HG03378 (cell line): Measurements from ENCODE around the gene H6PD.

Experiments used
- ATAC-seq: cut with Tn5 transposase; IDR thresholded peaks from one replicate; pipeline ENCODE4 v1.9.1; 2021; ENCODE audit warnings: mild to moderate bottlenecking, moderate library complexity; ENCODE audit not compliant: unreplicated experiment

The H6PD gene

DNA sequence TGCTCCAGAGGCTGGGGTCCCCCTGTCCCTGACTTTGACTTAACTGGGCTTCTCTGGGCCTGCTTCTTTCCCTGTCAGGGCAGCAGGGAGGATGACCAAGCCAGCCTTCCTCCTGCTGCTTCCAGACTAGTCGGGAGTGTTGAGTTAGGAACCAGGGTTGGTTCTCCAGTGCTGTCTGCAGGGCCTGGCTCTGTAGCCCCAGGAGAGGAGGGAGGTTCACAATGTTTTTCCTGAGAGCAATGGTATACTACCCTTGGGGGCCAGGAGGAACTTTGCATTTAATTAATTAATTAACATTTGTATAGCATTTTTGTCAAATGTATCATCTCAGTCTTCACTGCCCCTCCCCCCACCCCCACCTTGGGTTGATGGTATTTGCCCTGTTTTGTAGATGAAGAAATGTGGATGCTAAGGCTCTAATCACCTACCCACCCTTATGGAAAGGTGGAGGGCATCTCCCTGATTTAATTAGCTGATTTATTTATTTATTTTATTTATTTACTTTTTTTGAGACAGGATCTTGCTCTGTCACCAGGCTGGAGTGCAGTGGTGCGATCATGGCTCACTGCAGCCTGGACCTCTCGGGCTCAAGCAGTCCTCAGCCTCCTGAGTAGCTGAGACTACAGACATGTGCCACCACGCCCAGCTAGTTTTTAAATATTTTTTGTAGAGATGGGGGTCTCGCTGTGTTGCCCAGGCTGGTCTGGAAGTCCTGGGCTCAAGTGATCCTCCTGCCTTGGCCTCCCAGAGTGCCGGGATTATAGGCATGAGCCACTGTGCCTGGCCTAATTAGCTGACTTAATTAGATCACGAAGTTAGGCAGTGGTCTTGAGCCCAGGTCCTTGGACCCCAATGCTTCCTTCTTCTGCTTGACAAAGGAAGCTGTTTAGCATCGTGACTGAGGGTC lies 6.6 kb downstream of the H6PD start:
- no peak for ATAC-seq

DNA sequence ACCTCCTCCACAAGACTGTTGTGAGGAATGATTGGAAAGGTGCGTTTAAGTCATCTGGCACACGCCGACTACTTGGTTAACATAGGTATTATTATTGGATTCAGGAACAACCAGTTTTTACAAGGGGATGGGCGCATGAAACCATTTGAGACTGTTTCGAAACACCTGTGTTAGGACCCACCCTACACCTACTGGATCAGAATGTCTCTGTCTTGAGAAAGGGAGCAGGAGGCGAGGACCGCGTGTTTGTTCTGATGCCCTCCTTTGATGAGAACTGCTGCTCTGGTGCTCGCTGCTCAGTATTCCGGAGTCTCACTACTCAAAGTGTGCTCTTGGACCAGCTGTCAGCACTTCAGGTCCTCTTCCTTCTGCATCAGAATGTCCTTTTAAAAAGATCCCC lies 7.3 kb downstream of the H6PD start:
- ATAC-seq = no peak

DNA sequence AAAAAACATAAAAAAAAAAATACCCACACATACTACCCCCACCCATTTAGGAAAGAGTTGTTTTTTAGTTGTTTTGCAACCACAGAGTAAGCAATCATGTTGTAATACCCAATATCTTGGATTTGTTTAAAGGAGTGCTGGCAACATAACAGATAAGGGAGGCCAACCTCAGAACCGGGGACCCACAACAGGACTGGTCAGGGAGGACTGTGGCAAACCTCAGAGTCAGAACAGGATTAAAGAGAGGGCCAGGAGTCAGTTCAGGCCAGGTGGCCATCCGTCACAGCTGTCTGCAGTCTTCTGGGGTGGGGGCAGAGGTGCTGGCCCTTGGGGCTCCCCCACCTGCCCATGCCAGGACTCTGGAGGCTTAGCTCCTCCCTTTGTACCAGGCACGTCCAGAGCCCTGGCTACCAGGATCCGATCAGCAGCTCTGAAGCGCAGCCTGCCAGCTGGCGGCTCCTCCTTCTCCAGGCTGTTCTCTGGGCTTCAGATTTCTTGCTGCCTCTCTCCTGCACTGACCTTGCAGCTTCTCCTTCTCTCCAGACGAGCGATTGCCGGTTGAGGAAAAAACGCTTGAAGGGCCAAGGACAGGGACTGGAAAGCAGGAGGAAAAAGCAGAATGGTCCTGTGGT lies 7.9 kb downstream of the H6PD start:
- no peak for ATAC-seq

DNA sequence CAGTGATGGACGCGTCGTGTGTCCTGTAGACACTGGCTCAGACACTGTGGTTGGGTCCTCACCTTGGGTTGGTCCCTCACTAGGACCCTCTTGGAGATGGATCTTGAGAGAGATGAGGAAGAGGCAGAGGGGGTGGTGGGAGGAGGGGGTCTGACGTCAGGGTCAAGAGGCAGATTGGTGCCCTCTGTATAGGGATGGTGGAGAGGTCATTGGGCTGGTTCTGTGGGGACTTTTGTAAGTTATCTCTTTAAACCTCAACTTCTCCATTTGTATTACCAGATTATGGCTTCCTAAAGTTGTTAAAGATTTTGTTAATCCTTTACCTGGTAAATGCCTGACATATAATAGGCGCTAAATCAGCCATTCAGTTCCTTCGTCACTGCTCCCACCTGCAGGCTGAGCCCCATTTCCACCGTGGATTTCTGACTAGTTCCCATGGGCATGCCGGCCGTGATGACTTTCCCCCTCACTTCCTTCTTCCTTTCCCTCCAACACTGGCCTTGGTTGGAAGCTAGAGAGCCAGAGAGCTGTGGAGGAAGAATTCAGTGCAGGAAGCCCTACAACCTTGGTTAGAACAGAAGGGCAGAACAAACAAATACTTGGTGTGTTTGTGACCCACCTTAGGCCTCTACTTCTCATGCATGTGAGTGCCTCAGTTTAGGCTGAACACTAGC lies 8.6 kb downstream of the H6PD start:
- ATAC-seq = no peak

DNA sequence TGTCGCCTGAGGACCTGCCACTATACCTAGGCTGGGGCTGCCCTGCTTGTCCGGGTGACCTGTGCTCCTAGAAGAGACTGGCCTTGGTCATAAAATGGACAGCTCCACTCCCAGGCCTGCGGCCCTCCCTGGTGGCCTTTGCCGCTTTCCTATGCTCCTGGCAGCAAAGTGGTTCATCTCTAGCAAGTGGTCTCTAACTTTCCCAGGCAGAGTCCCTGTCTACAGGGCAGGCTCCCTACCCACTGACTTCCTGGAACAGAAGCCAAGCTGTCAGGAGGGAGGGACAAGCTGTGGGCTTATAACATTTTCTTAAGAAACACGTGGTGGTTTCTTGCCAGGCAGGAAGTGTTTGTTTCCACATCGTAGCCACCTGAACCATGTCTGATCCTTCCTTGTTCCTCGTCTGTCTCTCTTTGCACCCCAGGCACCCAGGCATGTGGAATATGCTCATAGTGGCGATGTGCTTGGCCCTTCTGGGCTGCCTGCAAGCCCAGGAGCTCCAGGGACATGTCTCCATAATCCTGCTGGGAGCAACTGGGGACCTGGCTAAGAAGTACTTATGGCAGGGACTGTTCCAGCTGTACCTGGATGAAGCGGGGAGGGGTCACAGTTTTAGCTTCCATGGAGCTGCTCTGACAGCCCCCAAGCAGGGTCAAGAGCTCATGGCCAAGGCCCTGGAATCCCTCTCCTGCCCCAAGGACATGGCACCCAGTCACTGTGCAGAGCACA lies 10.1 kb downstream of the H6PD start:
- ATAC-seq = no peak

DNA sequence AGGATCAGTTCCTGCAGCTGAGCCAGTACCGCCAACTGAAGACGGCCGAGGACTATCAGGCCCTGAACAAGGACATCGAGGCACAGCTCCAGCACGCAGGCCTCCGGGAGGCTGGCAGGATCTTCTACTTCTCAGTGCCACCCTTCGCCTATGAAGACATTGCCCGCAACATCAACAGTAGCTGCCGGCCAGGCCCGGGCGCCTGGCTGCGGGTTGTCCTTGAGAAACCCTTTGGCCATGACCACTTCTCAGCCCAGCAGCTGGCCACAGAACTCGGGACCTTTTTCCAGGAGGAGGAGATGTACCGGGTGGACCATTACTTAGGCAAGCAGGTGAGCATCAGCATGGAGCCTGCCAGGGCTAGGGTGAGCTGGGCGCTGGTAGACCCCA lies 10.7 kb downstream of the H6PD start:
- no peak for ATAC-seq

DNA sequence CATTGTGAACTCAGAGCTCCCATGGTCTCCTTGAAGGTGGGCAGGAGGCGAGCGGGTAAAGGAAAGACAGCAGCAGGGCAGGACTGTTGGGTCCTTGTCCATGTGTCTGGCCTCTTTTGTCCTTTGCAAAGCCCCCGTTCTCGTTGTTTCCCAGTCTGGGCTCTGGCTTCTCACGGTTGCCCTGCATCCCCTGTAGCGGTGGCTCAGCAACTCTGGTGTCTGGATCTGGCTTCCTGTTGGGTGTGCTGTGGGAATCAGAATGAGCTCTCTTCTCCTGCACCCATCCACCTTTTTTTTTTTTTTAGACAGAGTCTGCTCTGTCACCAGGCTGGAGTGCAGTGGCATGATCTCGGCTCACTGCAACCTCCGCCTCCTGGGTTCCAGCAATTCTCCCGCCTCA lies 11.1 kb downstream of the H6PD start:
- no peak for ATAC-seq

DNA sequence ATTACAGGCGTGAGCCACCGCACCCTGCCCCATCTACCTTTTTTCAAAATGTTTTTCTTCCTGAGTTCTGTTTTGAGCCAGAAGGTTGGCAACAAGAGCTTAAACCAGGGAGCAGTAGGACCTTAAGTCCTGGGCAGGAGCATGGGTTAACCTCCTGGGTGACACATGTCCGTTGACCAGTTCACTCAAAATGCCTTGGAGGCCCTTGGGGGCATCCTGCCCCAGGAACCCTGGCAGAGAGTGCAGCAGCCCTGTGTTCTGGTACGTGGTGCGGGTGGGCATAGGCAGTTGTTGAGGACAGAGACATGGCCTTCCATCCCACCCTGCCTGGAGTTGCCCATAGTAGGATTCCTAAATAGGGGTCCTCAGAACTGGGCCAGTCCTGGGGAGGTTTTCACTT lies 11.6 kb downstream of the H6PD start:
- no peak for ATAC-seq

DNA sequence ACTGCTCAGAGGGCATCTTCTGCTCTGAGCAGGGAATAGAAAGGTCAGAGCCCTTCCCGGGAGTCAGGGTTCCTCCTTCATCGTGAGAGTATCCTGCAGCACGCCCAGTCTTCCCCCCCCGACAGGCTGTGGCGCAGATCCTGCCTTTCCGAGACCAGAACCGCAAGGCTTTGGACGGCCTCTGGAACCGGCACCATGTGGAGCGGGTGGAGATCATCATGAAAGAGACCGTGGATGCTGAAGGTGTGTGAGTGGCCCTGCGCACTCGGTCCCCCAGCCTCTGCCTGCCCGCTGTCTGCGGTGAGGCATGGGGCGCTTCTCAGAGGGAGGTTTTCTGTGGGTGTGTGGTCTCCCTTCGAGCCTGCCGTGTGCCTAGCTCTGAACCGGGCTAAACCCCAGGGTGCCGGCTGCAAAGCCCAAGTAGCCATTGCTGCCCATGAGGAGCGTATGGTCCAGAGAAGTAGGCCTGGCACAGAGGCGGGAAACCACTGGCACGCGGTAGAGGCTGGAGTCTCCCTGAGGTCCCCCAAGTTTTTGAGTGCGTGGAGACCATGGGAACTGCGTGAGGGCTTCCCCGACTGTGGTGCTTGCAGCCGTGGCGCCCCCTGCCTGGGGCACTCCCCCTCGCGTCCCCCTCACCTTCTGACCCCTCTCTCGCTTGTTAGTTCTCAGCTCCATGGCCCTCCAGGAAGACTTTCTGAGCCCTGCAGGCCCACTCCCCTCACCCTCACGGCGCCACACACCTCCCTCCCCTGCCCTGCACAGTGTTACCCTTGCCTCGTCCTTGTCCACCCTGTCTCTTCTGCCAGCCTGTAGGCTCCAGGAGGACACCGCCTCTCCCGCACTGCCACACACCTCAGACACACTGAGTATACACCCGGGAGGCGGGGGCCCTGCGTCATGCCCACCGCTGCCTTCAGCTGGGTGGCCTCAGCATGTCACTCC lies 12.5 kb downstream of the H6PD start:
- ATAC-seq = no peak

DNA sequence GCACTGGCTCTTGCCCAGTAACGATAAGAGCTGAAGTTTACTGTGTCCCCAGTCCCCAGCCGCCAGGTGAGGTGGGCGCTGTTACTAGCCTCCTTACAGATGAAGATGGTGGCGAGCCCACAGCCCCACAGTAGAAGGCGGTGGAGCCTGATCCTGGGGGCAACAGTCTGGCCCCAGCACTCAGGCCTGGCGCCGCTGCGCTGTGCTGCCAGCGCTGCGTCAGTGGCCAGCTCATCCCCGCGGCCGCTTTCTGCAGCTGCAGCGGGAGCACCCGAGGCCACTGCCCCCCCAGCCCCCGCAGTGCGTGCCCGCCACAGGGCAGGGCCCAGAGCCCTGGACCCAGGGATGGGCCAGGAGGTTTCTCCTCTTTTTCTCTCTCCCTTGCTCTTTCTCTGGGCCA lies 13.3 kb downstream of the H6PD start:
- ATAC-seq = no peak

DNA sequence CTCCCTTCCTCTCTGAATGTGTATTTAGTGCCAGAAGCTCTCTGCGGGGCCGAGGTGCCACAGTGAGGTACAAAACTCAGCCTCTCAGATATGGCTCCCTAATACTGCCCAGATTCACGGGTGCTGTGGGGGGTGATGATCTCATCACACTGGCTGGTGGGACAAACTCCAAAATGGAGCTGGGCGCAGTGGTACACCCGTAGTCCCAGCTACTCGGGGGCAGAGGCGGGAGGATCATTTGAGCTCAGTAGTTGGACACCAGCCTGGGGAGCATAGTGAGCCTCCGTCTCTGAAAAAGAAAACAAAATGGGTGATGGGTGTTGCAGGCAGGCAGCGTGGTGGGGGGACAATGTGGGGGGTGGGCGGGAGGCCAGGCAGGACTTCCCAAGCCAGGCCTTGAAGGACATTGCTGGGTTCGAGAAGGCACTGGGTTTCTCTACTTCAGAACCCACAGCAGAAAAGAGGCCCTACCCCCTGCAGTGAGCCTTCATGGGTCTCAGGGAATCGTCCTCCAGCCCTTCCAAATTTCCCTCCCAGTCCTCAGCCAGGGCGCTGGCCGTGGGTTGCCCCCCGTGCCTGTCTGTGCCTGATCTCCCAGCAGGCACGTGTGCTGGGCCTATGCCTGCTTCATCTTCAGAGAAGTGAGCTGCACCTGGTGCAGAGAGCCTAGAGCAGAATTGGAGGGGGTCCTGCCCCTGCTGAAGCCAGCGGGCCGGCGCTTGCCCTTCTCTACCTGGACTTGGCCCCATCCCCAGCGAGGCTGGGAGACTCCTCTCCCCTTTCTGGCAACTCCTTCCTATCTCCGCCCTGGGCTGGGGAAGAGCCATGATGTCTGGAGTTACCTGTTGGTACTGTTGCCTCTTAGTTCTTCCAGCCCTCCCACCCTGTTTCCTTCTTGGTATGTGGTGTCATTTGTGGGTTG lies 14.0 kb downstream of the H6PD start:
- no peak for ATAC-seq

DNA sequence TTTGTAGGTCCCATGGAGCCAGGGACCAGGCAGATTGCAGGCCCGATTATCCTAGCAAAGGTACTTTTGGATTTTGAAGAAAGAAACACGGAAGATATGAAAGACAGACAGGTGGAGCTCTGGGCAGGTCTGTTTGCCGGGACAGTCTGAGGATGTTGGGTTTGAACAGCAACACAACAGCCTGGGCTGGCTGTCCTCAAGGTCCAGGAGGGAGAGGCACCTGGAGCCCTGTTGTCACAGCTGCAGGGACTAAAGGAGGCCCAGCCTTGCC lies 14.6 kb downstream of the H6PD start:
- ATAC-seq = no peak

DNA sequence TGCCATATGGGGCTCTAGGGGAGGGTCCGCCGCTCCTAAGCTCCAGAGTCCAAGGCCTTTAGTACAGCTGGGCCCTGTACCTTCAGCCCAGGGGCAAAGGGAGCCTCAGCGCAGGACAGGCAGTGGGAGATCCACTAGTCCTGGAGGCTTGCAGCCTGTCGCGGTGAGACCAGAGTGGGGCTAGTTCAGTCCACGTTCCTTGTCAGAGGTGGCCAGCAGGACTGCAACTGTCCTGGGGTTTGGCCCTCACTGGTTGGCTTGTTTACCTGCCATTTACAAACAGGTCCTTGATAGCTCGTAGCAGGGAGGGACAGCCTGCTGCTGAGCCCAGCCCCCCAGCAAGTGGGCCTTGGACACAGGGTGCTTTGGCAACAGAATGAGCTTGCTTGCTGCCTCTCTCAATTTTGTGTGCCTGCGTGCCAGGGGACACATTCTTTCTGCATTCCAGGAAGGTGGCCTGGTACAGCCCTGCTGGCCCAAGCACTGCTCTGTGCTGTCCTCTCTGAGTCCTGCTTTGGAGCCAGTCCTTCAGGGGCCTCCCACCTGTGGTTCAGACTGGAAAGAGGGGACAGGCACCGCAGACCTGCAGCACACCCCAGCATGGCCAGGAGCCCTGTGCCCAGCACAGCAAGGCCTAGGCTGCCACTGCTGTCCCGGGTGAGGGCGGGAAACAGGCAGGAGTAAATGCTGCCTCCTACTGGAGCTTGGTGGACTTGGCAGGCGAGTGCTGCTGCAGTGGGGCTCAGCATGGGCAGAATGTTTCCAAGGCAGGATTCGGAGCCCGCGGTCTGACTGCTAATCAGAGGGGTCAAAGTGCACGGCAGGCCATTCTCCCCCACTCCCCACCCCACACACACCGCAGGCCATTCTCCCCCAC lies 15.2 kb downstream of the H6PD start:
- ATAC-seq = no peak

DNA sequence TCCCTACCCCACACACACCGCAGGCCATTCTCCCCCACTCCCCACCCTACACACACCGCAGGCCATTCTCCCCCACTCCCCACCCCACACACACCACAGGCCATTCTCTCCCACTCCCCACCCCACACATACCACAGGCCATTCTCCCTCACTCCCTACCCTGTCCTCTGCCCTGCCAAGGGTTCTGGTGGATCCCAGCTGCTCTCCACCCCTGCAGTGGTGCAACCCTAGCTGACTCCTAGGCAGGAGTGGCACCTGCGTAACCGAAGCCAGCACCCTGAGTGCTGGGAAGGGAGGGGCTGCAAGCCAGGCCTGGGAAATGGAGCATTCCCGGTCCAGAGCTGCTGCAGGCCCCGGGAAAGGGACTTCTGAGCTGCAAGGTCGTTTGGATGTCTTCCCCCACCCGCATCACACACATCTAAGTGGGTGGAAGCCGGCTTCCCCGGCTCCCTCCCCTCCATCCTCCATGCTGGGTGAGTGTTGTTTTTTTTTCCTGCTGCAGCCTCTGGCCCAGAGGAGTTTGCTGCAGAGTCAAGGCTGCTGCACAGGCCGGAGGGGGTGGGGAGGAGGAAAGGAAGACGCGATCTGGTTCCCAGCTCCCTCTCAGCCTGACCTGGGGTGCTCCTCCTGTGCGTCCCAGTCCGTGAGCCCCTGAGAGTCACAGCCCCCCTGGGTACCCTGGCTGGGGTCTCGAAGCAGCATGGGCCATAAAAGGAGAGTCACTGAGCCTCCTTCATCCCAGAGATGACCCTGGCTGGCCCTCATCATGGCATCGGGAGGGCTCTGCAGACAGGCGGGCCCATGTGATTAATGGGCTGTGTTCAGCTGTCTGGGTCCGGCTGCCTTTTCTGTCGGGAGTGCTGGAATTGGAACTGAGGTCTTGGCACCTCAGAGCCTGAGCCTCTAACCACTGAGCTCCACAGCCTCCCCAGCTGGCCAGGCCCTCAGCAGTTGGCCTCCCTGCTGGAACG lies 16.1 kb downstream of the H6PD start:
- ATAC-seq = no peak

DNA sequence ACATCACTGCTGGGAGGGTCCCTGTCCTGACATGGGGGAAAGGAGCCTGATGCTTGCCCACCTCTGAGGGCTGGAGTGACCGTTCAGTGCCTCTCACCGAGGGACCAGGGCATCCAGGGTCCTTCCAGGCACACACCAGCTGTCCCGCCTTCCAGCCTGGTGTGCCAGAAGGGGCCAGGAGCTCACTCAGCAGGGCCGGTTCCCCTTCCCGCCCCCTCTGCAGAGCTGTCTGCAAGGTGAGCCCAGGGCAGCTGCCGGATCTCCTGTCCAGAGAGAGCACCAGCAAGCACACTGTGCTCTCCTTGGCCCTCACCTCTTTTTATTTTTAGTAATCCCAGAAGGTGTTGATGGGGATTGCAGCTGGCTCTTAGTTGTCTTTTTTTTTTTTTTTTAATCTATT lies 16.9 kb downstream of the H6PD start:
- ATAC-seq = no peak

DNA sequence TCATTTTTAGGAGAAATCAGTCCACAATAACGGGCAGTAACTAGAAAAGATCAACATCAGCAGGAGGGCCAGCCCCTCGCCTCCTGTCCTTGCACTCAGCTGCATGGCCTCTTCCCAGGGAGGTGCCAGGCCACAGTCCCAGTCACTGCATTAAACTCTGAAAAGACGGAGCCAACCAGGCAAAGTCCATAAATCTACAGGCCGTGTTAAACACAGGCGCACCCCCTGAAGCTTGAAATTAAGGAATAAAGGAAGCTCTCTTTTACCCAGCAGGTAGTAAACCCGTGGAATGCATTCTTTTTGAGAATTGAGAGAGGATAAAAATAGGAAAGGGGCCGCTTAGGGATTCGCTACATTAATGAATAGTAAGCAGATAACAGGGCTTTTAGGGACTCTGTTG lies 18.4 kb downstream of the H6PD start:
- no peak for ATAC-seq

DNA sequence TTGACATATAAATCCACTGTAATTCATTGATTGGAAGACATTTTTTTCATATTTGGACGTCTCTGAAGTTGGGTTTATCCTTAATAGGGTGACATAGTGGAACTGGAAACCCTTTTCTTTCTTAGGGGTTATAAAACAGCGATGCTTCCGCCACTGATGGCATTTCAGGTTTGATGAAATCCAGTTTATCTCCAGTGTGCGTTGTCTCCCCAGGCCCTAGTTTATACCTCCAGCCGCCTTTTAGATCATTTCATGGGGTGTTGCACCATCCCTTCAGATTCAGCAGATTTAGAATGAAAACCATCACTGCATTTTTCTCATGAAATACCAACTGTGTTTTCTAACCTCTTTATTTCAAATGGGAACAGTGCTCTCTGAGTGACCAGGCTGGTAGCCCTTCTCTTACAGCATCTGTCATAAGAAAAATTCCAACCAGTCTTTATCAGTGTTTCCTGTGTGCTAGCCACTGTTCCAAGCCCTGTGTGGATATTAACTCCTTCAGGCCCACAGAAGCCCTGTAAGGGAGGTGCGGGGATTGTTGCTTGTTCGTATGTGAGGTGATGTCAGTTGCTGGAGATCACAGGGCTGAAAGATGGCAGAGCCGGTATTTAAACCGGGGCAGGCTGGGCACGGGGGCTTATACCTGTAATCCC lies 19.0 kb downstream of the H6PD start:
- no peak for ATAC-seq
